Measurements from ENCODE around the gene PLCB2. TPM values are rescaled to one million over a fixed set of nuclear protein-coding genes. Genes with fewer than 3 reads are reported as not detected.

Gene PLCB2
- total RNA-seq (155 and 166 TPM in 2 replicates), polyA plus RNA-seq (312 and 336 TPM in 2 replicates), polyA minus RNA-seq (103 and 112 TPM in 2 replicates)
- total RNA-seq (2013) = 60.6 TPM

- ATAC-seq (ENCODE audit: low read depth) (peak; percentile 79), DNase-seq (peak; percentile 84)
- Histone ChIP-seq H3K27me3 (replicated peaks in 1 of 4; ENCODE audit: control extremely low read depth in 1 of 4, control insufficient read depth in 3 of 4, insufficient read depth in 4 of 4, low read length in 3 of 4) (no peaks in the 10 kb centered on the region), H3K79me2 (ENCODE audit: control insufficient read depth, insufficient read depth, low read length) (peaks cover 24% of the 10 kb centered on the region), H3K9ac (ENCODE audit: low read length) (peak within 1 kb of the TSS; percentile 92), H3K9me3 (ENCODE audit: control extremely low read depth in 1 of 3, control insufficient read depth in 2 of 3, insufficient read depth in 1 of 3, low read length in 2 of 3) (no peaks in the 10 kb centered on the region), H3K4me3 (ENCODE audit: control extremely low read depth in 1 of 5, extremely low read depth in 1 of 5, insufficient read depth in 1 of 5, low read depth in 2 of 5, low read length in 4 of 5) (peak within 1 kb of the TSS; percentile 81 to 98 (median 90)), H3K4me1 (ENCODE audit: control insufficient read depth in 2 of 2, insufficient read depth in 2 of 2, low read length in 2 of 2) (peaks cover 25 to 36% of the 10 kb centered on the region in 2 donors), H3K4me2 (replicated peaks; ENCODE audit: low read depth, low read length, poor library complexity, severe bottlenecking) (peak within 1 kb of the TSS; percentile 92), H3K27ac (ENCODE audit: low read length in 2 of 2) (peak within 1 kb of the TSS; percentile 77 to 96), H2AFZ (ENCODE audit: insufficient read depth, low read depth, low read length, poor library complexity, severe bottlenecking) (peak within 1 kb of the TSS; percentile 92), H4K20me1 (ENCODE audit: control insufficient read depth, insufficient read depth, low read length, poor library complexity, severe bottlenecking) (no peaks in the 10 kb centered on the region), H3K36me3 (replicated peaks in 1 of 2; ENCODE audit: control extremely low read depth in 1 of 2, control insufficient read depth in 1 of 2, extremely low read depth in 1 of 2, insufficient read depth in 2 of 2, low read length in 1 of 2) (peaks cover 0 to 20% of the 10 kb centered on the region in 2 experiments)
- POLR2A ChIA-PET = interaction anchor here (0.6 to 2.9 kb wide), 15 partner anchors 14 to 729 kb away, joined by 3 to 14 read pairs (median 5); partner anchors contain the start of genes BAHD1, BMF, INAFM2 and PAK6
- intact Hi-C loops (cut with micrococcal nuclease) = loop anchor here (1.0 kb wide), 2 partner anchors 16 to 31 kb away; partner anchors contain the start of gene INAFM2
- Mint-ChIP-seq H3K4me3 (peak within 1 kb of the TSS; percentile 98), H3K27ac (peak within 1 kb of the TSS; percentile 99), H3K4me1 (peaks cover 48% of the 10 kb centered on the region), H3K27me3 (no peaks in the 10 kb centered on the region), H3K9me3 (ENCODE audit: insufficient read depth) (no peaks in the 10 kb centered on the region)
- CTCF ChIA-PET = interaction anchor here (0.6 to 14.9 kb wide), 24 partner anchors 8 to 623 kb away, joined by 3 to 227 read pairs (median 4); partner anchors contain the start of genes ANKRD63, CCDC9B, GCHFR and INAFM2
- 6% methylated on average over 11 of the region's 15 CpGs for WGBS (ENCODE audit: insufficient coverage)
- TF ChIP-seq EZH2 (IDR thresholded peaks at IDR 0.05; ENCODE audit: borderline replicate concordance, insufficient read depth, low read depth, low read length, poor library complexity, severe bottlenecking) (no peak), CTCF (IDR thresholded peaks at IDR 0.05) (peak; percentile 59)
Measured at GRCh38 chr15:40307421-40308211, at the start of gene PLCB2. Gene PLCB2 (minus strand): TSS chr15:40307935. CDS start chr15:40307672, 263 bp downstream.
